A673 (cell line): ENCODE results near the gene ACTL7A.

ENCODE experiments used
- EZH2 ChIP-seq: fragments of 200-600 bp; sonication (generic); IDR thresholded peaks from 2 replicates; pipeline ENCODE4 v1.6.1; 2017; ENCODE audit warnings: borderline replicate concordance, low read depth, mild to moderate bottlenecking, mixed read lengths, antibody characterized with exemption, low read length; ENCODE audit not compliant: poor library complexity, severe bottlenecking
- TF ChIP-seq, protein P1 (sequence below): fragments of 300-800, 200-600 bp; sonication (generic); conservative IDR thresholded peaks from 2 replicates; pipeline ENCODE4 v1.5.1; 2017; ENCODE audit warnings: low read depth, mild to moderate bottlenecking, antibody characterized with exemption, low read length, moderate library complexity, mixed read lengths

DNA sequence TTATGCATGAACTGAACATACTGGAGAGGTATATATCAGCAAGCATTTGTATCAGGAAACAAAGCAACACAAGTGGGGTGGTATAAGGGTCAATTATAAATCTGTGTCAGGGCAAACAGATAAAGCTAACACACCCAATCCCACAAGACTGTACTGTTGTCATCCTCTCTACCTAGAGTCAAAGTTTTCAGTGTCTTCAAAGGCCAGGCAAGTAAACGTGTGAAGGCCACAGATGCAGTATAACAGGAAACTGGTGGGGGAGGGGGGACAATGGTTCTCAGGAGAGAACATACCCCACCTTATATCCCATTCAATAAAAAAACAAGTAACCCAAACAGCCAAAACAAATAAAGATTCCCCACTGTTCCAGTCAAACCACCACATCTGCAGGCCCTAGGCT is 49.8 kb downstream of the ACTL7A start:
- TF ChIP-seq, protein P1, sequence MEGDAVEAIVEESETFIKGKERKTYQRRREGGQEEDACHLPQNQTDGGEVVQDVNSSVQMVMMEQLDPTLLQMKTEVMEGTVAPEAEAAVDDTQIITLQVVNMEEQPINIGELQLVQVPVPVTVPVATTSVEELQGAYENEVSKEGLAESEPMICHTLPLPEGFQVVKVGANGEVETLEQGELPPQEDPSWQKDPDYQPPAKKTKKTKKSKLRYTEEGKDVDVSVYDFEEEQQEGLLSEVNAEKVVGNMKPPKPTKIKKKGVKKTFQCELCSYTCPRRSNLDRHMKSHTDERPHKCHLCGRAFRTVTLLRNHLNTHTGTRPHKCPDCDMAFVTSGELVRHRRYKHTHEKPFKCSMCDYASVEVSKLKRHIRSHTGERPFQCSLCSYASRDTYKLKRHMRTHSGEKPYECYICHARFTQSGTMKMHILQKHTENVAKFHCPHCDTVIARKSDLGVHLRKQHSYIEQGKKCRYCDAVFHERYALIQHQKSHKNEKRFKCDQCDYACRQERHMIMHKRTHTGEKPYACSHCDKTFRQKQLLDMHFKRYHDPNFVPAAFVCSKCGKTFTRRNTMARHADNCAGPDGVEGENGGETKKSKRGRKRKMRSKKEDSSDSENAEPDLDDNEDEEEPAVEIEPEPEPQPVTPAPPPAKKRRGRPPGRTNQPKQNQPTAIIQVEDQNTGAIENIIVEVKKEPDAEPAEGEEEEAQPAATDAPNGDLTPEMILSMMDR = no peak
- no peak for TF ChIP-seq EZH2
